ENCODE results near the gene SLC35F1. TPM values are rescaled to one million over a fixed set of nuclear protein-coding genes. Genes with fewer than 3 reads are reported as not detected.

Gene SLC35F1
- total RNA-seq, 1 donor from 2014 or later: 0.23 TPM

GRCh38 chr6:118122161-118122725 is 215.2 kb downstream of the SLC35F1 start:
- Mint-ChIP-seq H3K9me3 (ENCODE audit: unreplicated experiment) (no peaks in the 10 kb centered on the region), H3K4me3 (ENCODE audit: unreplicated experiment) (no peak overlapping the region), H3K27ac (ENCODE audit: unreplicated experiment) (no peak overlapping the region), H3K4me1 (ENCODE audit: unreplicated experiment) (peaks cover 3% of the 10 kb centered on the region), H3K27me3 (ENCODE audit: unreplicated experiment) (no peaks in the 10 kb centered on the region), H3K36me3 (ENCODE audit: low read depth, unreplicated experiment) (no peaks in the 10 kb centered on the region)
- no peak for DNase-seq (ENCODE audit: low spot score)
- no peak for TF ChIP-seq CTCF (IDR thresholded peaks at IDR 0.05; ENCODE audit: unreplicated experiment)

- H3K27me3 Mint-ChIP-seq (ENCODE audit: unreplicated experiment): no peaks in the 10 kb centered on the region
- no peak overlapping the region for H3K27ac Mint-ChIP-seq (ENCODE audit: unreplicated experiment)
- no peak for DNase-seq (ENCODE audit: low spot score)
- H3K4me1 Mint-ChIP-seq (ENCODE audit: unreplicated experiment): peaks cover 3% of the 10 kb centered on the region
- H3K9me3 Mint-ChIP-seq (ENCODE audit: unreplicated experiment): no peaks in the 10 kb centered on the region
- no peaks in the 10 kb centered on the region for H3K36me3 Mint-ChIP-seq (ENCODE audit: low read depth, unreplicated experiment)
- no peak for TF ChIP-seq CTCF (IDR thresholded peaks at IDR 0.05; ENCODE audit: unreplicated experiment)
- no peak overlapping the region for H3K4me3 Mint-ChIP-seq (ENCODE audit: unreplicated experiment)
Observed at GRCh38 chr6:118122801-118123200, 215.7 kb downstream of the SLC35F1 start.

- Mint-ChIP-seq H3K27me3 (ENCODE audit: unreplicated experiment) (no peaks in the 10 kb centered on the region), H3K4me1 (ENCODE audit: unreplicated experiment) (no peaks in the 10 kb centered on the region), H3K36me3 (ENCODE audit: low read depth, unreplicated experiment) (no peaks in the 10 kb centered on the region), H3K4me3 (ENCODE audit: unreplicated experiment) (no peak overlapping the region), H3K9me3 (ENCODE audit: unreplicated experiment) (no peaks in the 10 kb centered on the region), H3K27ac (ENCODE audit: unreplicated experiment) (no peak overlapping the region)
- TF ChIP-seq CTCF (IDR thresholded peaks at IDR 0.05; ENCODE audit: unreplicated experiment): no peak
- DNase-seq (ENCODE audit: low spot score): no peak
Observed at GRCh38 chr6:118123503-118124037, 216.5 kb downstream of the SLC35F1 start.

- H3K27me3 Mint-ChIP-seq (ENCODE audit: unreplicated experiment): peaks cover 1% of the 10 kb centered on the region
- no peaks in the 10 kb centered on the region for H3K9me3 Mint-ChIP-seq (ENCODE audit: unreplicated experiment)
- no peak for TF ChIP-seq CTCF (IDR thresholded peaks at IDR 0.05; ENCODE audit: unreplicated experiment)
- H3K4me1 Mint-ChIP-seq (ENCODE audit: unreplicated experiment): no peaks in the 10 kb centered on the region
- DNase-seq (ENCODE audit: low spot score): no peak
- no peaks in the 10 kb centered on the region for H3K36me3 Mint-ChIP-seq (ENCODE audit: low read depth, unreplicated experiment)
- H3K4me3 Mint-ChIP-seq (ENCODE audit: unreplicated experiment): no peak overlapping the region
- H3K27ac Mint-ChIP-seq (ENCODE audit: unreplicated experiment): no peak overlapping the region
Observed at GRCh38 chr6:118124851-118125250, 217.8 kb downstream of the SLC35F1 start.

- Mint-ChIP-seq H3K4me3 (ENCODE audit: unreplicated experiment) (no peak overlapping the region), H3K9me3 (ENCODE audit: unreplicated experiment) (no peaks in the 10 kb centered on the region), H3K27ac (ENCODE audit: unreplicated experiment) (no peak overlapping the region), H3K4me1 (ENCODE audit: unreplicated experiment) (no peaks in the 10 kb centered on the region), H3K27me3 (ENCODE audit: unreplicated experiment) (peaks cover 1% of the 10 kb centered on the region), H3K36me3 (ENCODE audit: low read depth, unreplicated experiment) (no peaks in the 10 kb centered on the region)
- no peak for DNase-seq (ENCODE audit: low spot score)
- TF ChIP-seq CTCF (IDR thresholded peaks at IDR 0.05; ENCODE audit: unreplicated experiment): no peak
Observed at GRCh38 chr6:118128755-118129154, 221.7 kb downstream of the SLC35F1 start.
